OCI-LY1 (cell line): ENCODE results near the gene FAIM2.
"Not testable (repeated sequence)": the region's sequence is repeated elsewhere in the genome, so short reads cannot be mapped to it uniquely, and the experiment has no call there.

Experiments
- H2AFZ ChIP-seq: fragments of 200-600 bp; sonication (generic), shearing (Covaris generic); 2 replicates; pipeline ENCODE4 v1.6.0; 2014; ENCODE audit warnings: antibody characterized with exemption, mild to moderate bottlenecking, low read length
- H3F3A ChIP-seq: fragments of 200-600 bp; sonication (generic), shearing (Covaris generic); 2 replicates; pipeline ENCODE4 v1.6.0; 2014; ENCODE audit warnings: mild to moderate bottlenecking, antibody characterized with exemption, low read length, moderate library complexity; ENCODE audit not compliant: insufficient read depth
- H3K27ac ChIP-seq: fragments of 200-600 bp; sonication (generic); 2 replicates; pipeline ENCODE4 v1.5.1; 2014; ENCODE audit warnings: low read length, mixed run types, mild to moderate bottlenecking, low read depth; ENCODE audit not compliant: poor library complexity, severe bottlenecking
- H3K27me3 ChIP-seq: fragments of 200-600 bp; sonication (generic); 2 replicates; pipeline ENCODE4 v1.6.0; 2014; ENCODE audit warnings: antibody characterized with exemption, mild to moderate bottlenecking, low read length, moderate library complexity; ENCODE audit not compliant: insufficient read depth
- H3K36me3 ChIP-seq: fragments of 200-600 bp; sonication (generic); 2 replicates; pipeline ENCODE4 v1.6.1; 2014; ENCODE audit warnings: mild to moderate bottlenecking, antibody characterized with exemption, low read length, moderate library complexity, mixed read lengths; ENCODE audit not compliant: insufficient read depth
- H3K4me1 ChIP-seq: fragments of 200-600 bp; sonication (generic); 2 replicates; pipeline ENCODE4 v1.5.1; 2014; ENCODE audit warnings: mild to moderate bottlenecking, low read length, moderate library complexity; ENCODE audit not compliant: insufficient read depth, severe bottlenecking
- H3K4me2 ChIP-seq: fragments of 200-600 bp; sonication (generic), shearing (Covaris generic); 2 replicates; pipeline ENCODE4 v1.6.1; 2014; ENCODE audit warnings: low read length
- H3K4me3 ChIP-seq: fragments of 200-600 bp; sonication (generic); 2 replicates; pipeline ENCODE4 v1.5.1; 2014; ENCODE audit warnings: low read length, low read depth, mild to moderate bottlenecking, mixed read lengths; ENCODE audit not compliant: poor library complexity, severe bottlenecking
- H3K79me2 ChIP-seq: fragments of 200-600 bp; shearing (Covaris generic); 2 replicates; pipeline ENCODE4 v1.6.1; 2016; ENCODE audit warnings: mixed run types, low read length, mixed read lengths; ENCODE audit not compliant: insufficient read depth
- H3K9ac ChIP-seq: fragments of 200-600 bp; sonication (generic), shearing (Covaris generic); 2 replicates; pipeline ENCODE4 v1.6.1; 2014; ENCODE audit warnings: mild to moderate bottlenecking, low read length, mixed read lengths
- H3K9me2 ChIP-seq: fragments of 200-600 bp; sonication (generic), shearing (Covaris generic); 2 replicates; pipeline ENCODE4 v1.6.1; 2014; ENCODE audit warnings: low read depth, mild to moderate bottlenecking, low read length, mixed read lengths
- H3K9me3 ChIP-seq: fragments of 200-600 bp; shearing (Covaris generic); 2 replicates; pipeline ENCODE4 v1.6.1; 2014; ENCODE audit warnings: low read length, mixed read lengths
- H4K20me1 ChIP-seq: fragments of 200-600 bp; sonication (generic), shearing (Covaris generic); 2 replicates; pipeline ENCODE4 v1.6.0; 2016; ENCODE audit warnings: mild to moderate bottlenecking, low read length; ENCODE audit not compliant: insufficient read depth
- EZH2 ChIP-seq: fragments of 200-600 bp; sonication (generic), shearing (Covaris generic); IDR thresholded peaks from 2 replicates; pipeline ENCODE4 v1.8.0; 2017; ENCODE audit warnings: borderline replicate concordance, mixed run types, mild to moderate bottlenecking, antibody characterized with exemption, low read length, moderate library complexity, mixed read lengths
- TF ChIP-seq, protein P1 (sequence below): fragments of 200-600 bp; sonication (generic), shearing (Covaris generic); IDR thresholded peaks from 2 replicates; pipeline ENCODE4 v1.5.1; 2017; ENCODE audit warnings: mild to moderate bottlenecking, antibody characterized with exemption, low read length, moderate library complexity, mixed read lengths

Gene FAIM2

DNA sequence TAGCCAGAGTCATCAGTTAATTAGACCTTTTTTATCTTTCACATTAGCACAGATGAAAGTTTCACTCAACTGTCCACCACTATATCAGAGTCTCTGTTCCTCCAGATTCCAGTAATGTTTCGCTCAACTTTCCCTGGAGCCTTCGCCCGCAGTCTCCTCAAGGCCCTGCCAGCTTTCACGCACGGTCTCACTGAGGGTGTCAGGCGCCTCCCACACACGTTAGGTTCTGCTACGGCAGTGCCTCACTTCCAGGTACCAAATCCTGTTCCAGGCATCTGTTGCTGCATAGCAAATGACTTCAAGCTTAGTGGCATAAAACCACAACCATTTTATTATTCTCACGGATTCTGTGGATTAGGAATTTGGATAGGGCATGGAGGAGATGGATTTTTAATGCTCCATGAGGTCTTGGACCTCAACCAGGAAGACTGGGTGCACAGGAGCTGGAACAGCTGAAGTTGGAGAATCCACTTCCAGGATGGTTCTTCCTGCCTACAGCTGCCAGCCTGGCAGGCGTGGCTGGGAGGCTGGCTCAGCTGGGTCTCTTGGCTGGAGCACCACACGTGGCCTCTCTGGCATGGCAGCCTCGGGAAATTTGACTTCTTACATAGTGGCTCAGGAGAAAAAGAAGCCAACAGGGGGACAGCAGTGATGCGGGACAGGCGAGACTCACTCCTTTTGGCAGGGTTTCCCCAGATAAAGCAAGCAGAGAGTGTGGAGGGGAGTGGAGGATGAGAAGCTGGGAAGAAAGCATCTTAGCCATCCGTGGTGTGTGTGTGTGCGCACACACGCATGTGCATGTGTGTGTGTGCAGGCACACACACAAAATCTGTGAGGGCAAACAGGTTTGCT, 39.5 kb downstream of the FAIM2 start:
- H3K79me2 ChIP-seq: no peaks in the 10 kb centered on the region
- no peak overlapping the region for H2AFZ ChIP-seq
- no peaks in the 10 kb centered on the region for H3K9me2 ChIP-seq
- H3K9ac ChIP-seq: no peak overlapping the region
- no peaks in the 10 kb centered on the region for H3F3A ChIP-seq
- no peaks in the 10 kb centered on the region for H3K4me1 ChIP-seq
- no peaks in the 10 kb centered on the region for H3K9me3 ChIP-seq
- no peak for TF ChIP-seq EZH2
- TF ChIP-seq, protein P1, sequence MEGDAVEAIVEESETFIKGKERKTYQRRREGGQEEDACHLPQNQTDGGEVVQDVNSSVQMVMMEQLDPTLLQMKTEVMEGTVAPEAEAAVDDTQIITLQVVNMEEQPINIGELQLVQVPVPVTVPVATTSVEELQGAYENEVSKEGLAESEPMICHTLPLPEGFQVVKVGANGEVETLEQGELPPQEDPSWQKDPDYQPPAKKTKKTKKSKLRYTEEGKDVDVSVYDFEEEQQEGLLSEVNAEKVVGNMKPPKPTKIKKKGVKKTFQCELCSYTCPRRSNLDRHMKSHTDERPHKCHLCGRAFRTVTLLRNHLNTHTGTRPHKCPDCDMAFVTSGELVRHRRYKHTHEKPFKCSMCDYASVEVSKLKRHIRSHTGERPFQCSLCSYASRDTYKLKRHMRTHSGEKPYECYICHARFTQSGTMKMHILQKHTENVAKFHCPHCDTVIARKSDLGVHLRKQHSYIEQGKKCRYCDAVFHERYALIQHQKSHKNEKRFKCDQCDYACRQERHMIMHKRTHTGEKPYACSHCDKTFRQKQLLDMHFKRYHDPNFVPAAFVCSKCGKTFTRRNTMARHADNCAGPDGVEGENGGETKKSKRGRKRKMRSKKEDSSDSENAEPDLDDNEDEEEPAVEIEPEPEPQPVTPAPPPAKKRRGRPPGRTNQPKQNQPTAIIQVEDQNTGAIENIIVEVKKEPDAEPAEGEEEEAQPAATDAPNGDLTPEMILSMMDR: no peak
- H3K4me2 ChIP-seq: no peak overlapping the region
- H3K27ac ChIP-seq: no peak overlapping the region
- no peak overlapping the region for H3K4me3 ChIP-seq
- no peaks in the 10 kb centered on the region for H4K20me1 ChIP-seq
- no peaks in the 10 kb centered on the region for H3K36me3 ChIP-seq
- no peaks in the 10 kb centered on the region; the same call in 1 of the 2 replicates for H3K27me3 ChIP-seq

DNA sequence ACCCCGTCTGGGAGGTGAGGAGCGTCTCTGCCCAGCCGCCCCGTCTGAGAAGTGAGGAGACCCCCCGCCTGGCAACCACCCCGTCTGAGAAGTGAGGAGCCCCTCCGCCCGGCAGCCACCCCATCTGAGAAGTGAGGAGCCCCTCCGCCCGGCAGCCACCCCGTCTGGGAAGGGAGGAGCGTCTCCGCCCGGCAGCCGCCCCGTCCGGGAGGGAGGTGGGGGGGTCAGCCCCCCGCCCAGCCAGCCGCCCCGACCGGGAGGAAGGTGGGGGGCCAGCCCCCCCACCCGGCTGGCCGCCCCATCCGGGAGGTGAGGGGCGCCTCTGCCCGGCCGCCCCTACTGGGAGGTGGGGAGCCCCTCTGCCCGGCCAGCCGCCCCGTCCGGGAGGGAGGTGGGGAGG, 42.8 kb downstream of the FAIM2 start:
- H3K9me3 ChIP-seq, H2AFZ ChIP-seq, H3F3A ChIP-seq, H3K4me1 ChIP-seq, H4K20me1 ChIP-seq, H3K79me2 ChIP-seq, H3K9me2 ChIP-seq, H3K4me2 ChIP-seq, H3K27ac ChIP-seq, H3K4me3 ChIP-seq, H3K9ac ChIP-seq, H3K27me3 ChIP-seq, H3K36me3 ChIP-seq: not testable (repeated sequence)

DNA sequence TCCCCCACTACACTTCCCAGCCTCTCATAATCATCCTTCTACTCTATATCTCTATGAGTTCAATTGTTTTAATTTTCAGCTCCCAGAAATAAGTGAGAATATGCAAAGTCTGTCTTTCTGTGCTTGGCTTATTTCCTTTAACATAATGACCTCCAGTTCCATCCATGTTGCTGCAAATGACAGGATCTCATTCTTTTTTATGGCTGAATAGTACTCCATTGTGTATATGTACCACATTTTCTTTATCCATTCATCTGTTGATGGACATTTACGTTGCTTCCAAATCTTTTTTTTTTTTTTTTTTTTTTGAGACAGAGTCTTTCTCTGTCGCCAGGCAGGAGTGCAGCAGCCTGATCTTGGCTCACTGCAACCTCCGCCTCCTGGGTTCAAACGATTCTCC, 47.8 kb downstream of the FAIM2 start:
- H3K4me3 ChIP-seq, H3K9me2 ChIP-seq, H3K27me3 ChIP-seq, H3K36me3 ChIP-seq, H3K4me2 ChIP-seq, H4K20me1 ChIP-seq, H2AFZ ChIP-seq, H3F3A ChIP-seq, H3K79me2 ChIP-seq, H3K27ac ChIP-seq, H3K4me1 ChIP-seq, H3K9me3 ChIP-seq, H3K9ac ChIP-seq: not testable (repeated sequence)

DNA sequence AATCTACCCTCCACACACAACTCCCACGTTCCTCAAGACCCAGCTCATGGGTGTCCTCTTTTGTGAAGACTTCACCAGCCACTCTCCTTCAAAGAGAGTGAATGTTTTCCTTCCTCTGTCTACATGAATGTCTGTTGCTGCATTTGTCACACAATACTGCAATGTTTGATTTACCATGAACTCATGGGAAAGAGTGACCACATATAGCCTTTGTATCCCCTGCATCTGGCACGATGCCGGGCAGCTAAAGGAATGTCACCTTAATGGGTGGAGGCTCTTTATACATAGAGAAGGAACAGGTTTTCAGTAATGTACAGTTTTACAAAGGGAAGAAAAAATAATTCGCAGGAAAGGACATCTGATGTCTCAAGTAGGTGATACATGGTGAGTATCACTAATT, 48.7 kb downstream of the FAIM2 start:
- no peak overlapping the region for H3K4me3 ChIP-seq
- TF ChIP-seq, protein P1: no peak
- TF ChIP-seq EZH2: no peak
- H3K27me3 ChIP-seq: peaks cover 5% of the 10 kb centered on the region; the same call in 1 of the 2 replicates
- no peaks in the 10 kb centered on the region for H3K9me3 ChIP-seq
- no peak overlapping the region for H3K9ac ChIP-seq
- H2AFZ ChIP-seq: no peak overlapping the region
- no peak overlapping the region for H3K27ac ChIP-seq
- no peaks in the 10 kb centered on the region; the same call in 1 of the 2 replicates for H3K36me3 ChIP-seq
- no peaks in the 10 kb centered on the region for H3K4me1 ChIP-seq
- no peaks in the 10 kb centered on the region for H3F3A ChIP-seq
- no peak overlapping the region for H3K4me2 ChIP-seq
- H3K79me2 ChIP-seq: no peaks in the 10 kb centered on the region
- no peaks in the 10 kb centered on the region for H3K9me2 ChIP-seq
- H4K20me1 ChIP-seq: no peaks in the 10 kb centered on the region
